HL-60 (cell line): Measurements from ENCODE around the gene TMEM101.

ENCODE experiments used
- POLR2AphosphoS5 ChIP-seq: IDR thresholded peaks from 2 replicates; pipeline ENCODE4 v1.6.1; 2012; ENCODE audit warnings: low read depth
- SPI1 ChIP-seq: IDR thresholded peaks from 2 replicates; pipeline ENCODE4 v1.6.1; 2012; ENCODE audit warnings: low read depth, mild to moderate bottlenecking, borderline replicate concordance

DNA sequence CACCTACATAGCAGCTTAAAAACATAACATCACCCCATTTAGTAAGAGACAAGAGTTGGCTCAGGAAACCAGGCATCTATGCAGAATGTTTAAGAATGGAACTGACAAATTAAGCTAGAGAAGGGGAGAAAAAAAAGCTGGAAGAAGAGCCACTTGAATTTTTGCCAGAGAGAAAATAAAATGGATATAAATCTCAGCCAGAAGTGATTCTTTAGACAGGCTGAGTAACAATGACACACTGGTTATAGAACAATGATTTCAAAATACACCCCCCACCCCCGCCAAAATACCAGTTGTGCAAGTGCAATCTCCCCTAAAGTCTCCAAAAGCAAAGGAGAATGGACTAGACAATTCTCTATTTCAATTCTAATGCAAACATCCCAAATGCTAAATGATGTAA lies 29.3 kb upstream of the TMEM101 start:
- TF ChIP-seq POLR2AphosphoS5 (no peak), SPI1 (no peak)
